H1 (cell line): Measurements from ENCODE around the gene TAF10. TPM values are rescaled to one million over a fixed set of nuclear protein-coding genes. Genes with fewer than 3 reads are reported as not detected.

Source experiments
- CTCF ChIA-PET: fragments of 300-600 bp; sonication (Branson Sonifier 250); formaldehyde crosslinking; loops from one replicate; lab custom pipeline; 2021; ENCODE audit not compliant: partially characterized antibody; lab: Charles Lee
- POLR2A ChIA-PET: fragments of 300-600 bp; sonication (Branson Sonifier 250); formaldehyde crosslinking; loops from one replicate; lab custom pipeline; 2021; ENCODE audit warnings: inconsistent platforms; ENCODE audit not compliant: partially characterized antibody; lab: Charles Lee
- DNase-seq, 2 experiments: peaks; one replicate each; pipeline versions ENCODE4 v3.0.0 to v3.0.0-alpha.2; 2010 to 2022; ENCODE audit warnings: low spot score in 2 of 2, low read depth in 1 of 2, mixed read lengths in 1 of 2
- FAIRE-seq: peaks from 2 replicates; lab custom pipeline; 2011; peaks lifted over from hg19 to GRCh38; lab: Jason Lieb, UNC
- H2AFZ ChIP-seq: 2 replicates; pipeline ENCODE4 v1.8.1; 2012; ENCODE audit warnings: low read length, inconsistent platforms
- H2AK5ac ChIP-seq: 2 replicates; pipeline ENCODE4 v1.6.1; 2013; ENCODE audit warnings: low read depth, low read length
- H2BK120ac ChIP-seq: replicated peaks from 2 replicates; pipeline ENCODE3; 2013; ENCODE audit warnings: low read depth, low read length, inconsistent platforms
- H2BK12ac ChIP-seq: 2 replicates; pipeline ENCODE4 v1.6.1; 2013; ENCODE audit warnings: low read depth, low read length
- H2BK15ac ChIP-seq: 2 replicates; pipeline ENCODE4 v1.6.1; 2013; ENCODE audit warnings: low read length
- H2BK20ac ChIP-seq: 2 replicates; pipeline ENCODE4 v1.6.1; 2013; ENCODE audit warnings: low read length
- H2BK5ac ChIP-seq: 2 replicates; pipeline ENCODE4 v1.6.1; 2013; ENCODE audit warnings: low read depth, low read length
- H3K14ac ChIP-seq: 2 replicates; pipeline ENCODE4 v1.6.1; 2013; ENCODE audit warnings: inconsistent platforms; ENCODE audit not compliant: insufficient read length
- H3K18ac ChIP-seq: 2 replicates; pipeline ENCODE4 v1.6.1; 2013; ENCODE audit warnings: low read length; ENCODE audit errors: extremely low read depth
- H3K23ac ChIP-seq: 2 replicates; pipeline ENCODE4 v1.6.1; 2013; ENCODE audit warnings: inconsistent platforms; ENCODE audit not compliant: insufficient read length
- H3K23me2 ChIP-seq: 2 replicates; pipeline ENCODE4 v1.6.1; 2013; ENCODE audit warnings: low read depth, low read length
- H3K27ac ChIP-seq: 2 replicates; pipeline ENCODE4 v1.6.1; 2011; ENCODE audit warnings: low read depth, low read length, inconsistent platforms
- H3K27me3 ChIP-seq, 4 experiments: replicated peaks in 1 of 4; 1 replicate in 1 of 4; 2 replicates in 3 of 4; pipeline versions ENCODE4 v1.6.1 to v1.8.1; 2011 to 2013; ENCODE audit warnings: low read length in 3 of 4, mild to moderate bottlenecking in 3 of 4, inconsistent platforms in 2 of 4, mixed read lengths in 2 of 4, moderate library complexity in 1 of 4; ENCODE audit not compliant: control insufficient read depth in 3 of 4, insufficient read depth in 3 of 4; ENCODE audit errors: extremely low read depth in 1 of 4
- H3K36me3 ChIP-seq, 4 experiments: 2 replicates each; pipeline versions ENCODE4 v1.6.1 to v1.8.1; 2011 to 2013; ENCODE audit warnings: mild to moderate bottlenecking in 4 of 4, low read length in 3 of 4, moderate library complexity in 2 of 4, control low read depth in 1 of 4, inconsistent platforms in 1 of 4; ENCODE audit not compliant: insufficient read depth in 4 of 4, control insufficient read depth in 2 of 4
- H3K4ac ChIP-seq: replicated peaks from 2 replicates; pipeline ENCODE3; 2013; ENCODE audit warnings: low read length, low read depth, mixed read lengths, inconsistent platforms; ENCODE audit not compliant: insufficient read length
- H3K4me1 ChIP-seq, 4 experiments: replicated peaks in 1 of 4; 1 replicate in 1 of 4; 2 replicates in 3 of 4; pipeline versions ENCODE4 v1.6.1 to v1.8.1; 2011 to 2013; ENCODE audit warnings: low read length in 3 of 4, inconsistent platforms in 2 of 4, mixed read lengths in 1 of 4; ENCODE audit not compliant: insufficient read depth in 4 of 4, control insufficient read depth in 3 of 4
- H3K4me2 ChIP-seq, 2 experiments: 2 replicates each; pipeline versions ENCODE4 v1.6.1 to v1.8.1; 2011 to 2013; ENCODE audit warnings: low read depth in 2 of 2, low read length in 2 of 2, control low read depth in 1 of 2, inconsistent platforms in 1 of 2, mild to moderate bottlenecking in 1 of 2; ENCODE audit not compliant: insufficient read depth in 1 of 2
- H3K4me3 ChIP-seq, 4 experiments: fragments of 200-600, 300-600 bp in 1 of 4; sonication (generic), shearing (Covaris generic), sonication (Bioruptor Twin) in 1 of 4; 2 replicates each; pipeline versions ENCODE4 v1.5.1 to v1.8.1; 2011 to 2016; ENCODE audit warnings: low read length in 4 of 4, low read depth in 3 of 4, control low read depth in 2 of 4, inconsistent platforms in 2 of 4, mild to moderate bottlenecking in 2 of 4, mixed read lengths in 1 of 4, moderate library complexity in 1 of 4; ENCODE audit not compliant: insufficient read depth in 2 of 4; ENCODE audit errors: extremely low read depth in 1 of 4
- H3K56ac ChIP-seq: replicated peaks from 2 replicates; pipeline ENCODE3; 2013; ENCODE audit warnings: low read depth, mild to moderate bottlenecking, mixed read lengths, low read length, inconsistent platforms; ENCODE audit not compliant: insufficient read length
- H3K79me1 ChIP-seq: 2 replicates; pipeline ENCODE4 v1.6.1; 2013; ENCODE audit warnings: low read depth, low read length, control low read depth
- H3K79me2 ChIP-seq, 2 experiments: 2 replicates each; pipeline versions ENCODE4 v1.6.1 to v1.8.1; 2012 to 2013; ENCODE audit warnings: low read length in 2 of 2, mild to moderate bottlenecking in 2 of 2, inconsistent platforms in 1 of 2; ENCODE audit not compliant: insufficient read depth in 2 of 2, control insufficient read depth in 1 of 2
- H3K9ac ChIP-seq, 4 experiments: replicated peaks in 1 of 4; 1 replicate in 1 of 4; 2 replicates in 3 of 4; pipeline versions ENCODE4 v1.6.1 to v1.8.1; 2011 to 2013; ENCODE audit warnings: low read depth in 3 of 4, low read length in 3 of 4, control low read depth in 2 of 4, mild to moderate bottlenecking in 2 of 4, moderate library complexity in 2 of 4, inconsistent platforms in 1 of 4; ENCODE audit errors: extremely low read depth in 1 of 4
- H3K9me3 ChIP-seq, 2 experiments: 2 replicates each; pipeline versions ENCODE4 v1.6.1 to v1.8.1; 2012 to 2013; ENCODE audit warnings: mild to moderate bottlenecking in 2 of 2, moderate library complexity in 2 of 2, control low read depth in 1 of 2, inconsistent platforms in 1 of 2, low read depth in 1 of 2, low read length in 1 of 2, mixed read lengths in 1 of 2; ENCODE audit not compliant: insufficient read depth in 2 of 2
- H4K20me1 ChIP-seq, 2 experiments: replicated peaks in 1 of 2; 2 replicates each; pipeline versions ENCODE3 to v1.8.1; 2011 to 2013; ENCODE audit warnings: inconsistent platforms in 2 of 2, low read length in 2 of 2, mild to moderate bottlenecking in 1 of 2; ENCODE audit not compliant: insufficient read depth in 2 of 2, control insufficient read depth in 1 of 2
- H4K5ac ChIP-seq: 2 replicates; pipeline ENCODE4 v1.6.1; 2013; ENCODE audit warnings: low read length, low read depth, mixed read lengths, inconsistent platforms; ENCODE audit not compliant: insufficient read length
- H4K8ac ChIP-seq: 2 replicates; pipeline ENCODE4 v1.8.0; 2013; ENCODE audit warnings: mild to moderate bottlenecking, moderate library complexity, low read length, inconsistent platforms; ENCODE audit not compliant: insufficient read depth; ENCODE audit errors: extremely low read depth
- H4K91ac ChIP-seq: replicated peaks from 2 replicates; pipeline ENCODE3; 2013; ENCODE audit warnings: low read length, mixed read lengths, inconsistent platforms; ENCODE audit not compliant: insufficient read length
- KDM4A ChIP-seq: IDR thresholded peaks from one replicate; pipeline ENCODE4 v1.7.1; 2012; ENCODE audit warnings: low read depth, mild to moderate bottlenecking, moderate library complexity, low read length, inconsistent platforms; ENCODE audit not compliant: severe bottlenecking
- POU5F1 ChIP-seq: IDR thresholded peaks from 2 replicates; pipeline ENCODE4 v1.6.1; 2011; ENCODE audit warnings: low read depth, mild to moderate bottlenecking, low read length, moderate library complexity
- RBBP5 ChIP-seq: IDR thresholded peaks from 2 replicates; pipeline ENCODE4 v1.7.1; 2012; ENCODE audit warnings: low read depth, mild to moderate bottlenecking, inconsistent platforms, low read length, moderate library complexity, borderline replicate concordance
- RXRA ChIP-seq: IDR thresholded peaks from 2 replicates; pipeline ENCODE4 v1.6.1; 2011; ENCODE audit warnings: low read depth, mild to moderate bottlenecking, low read length, moderate library complexity; ENCODE audit not compliant: insufficient read depth
- SIN3A ChIP-seq, 2 experiments: IDR thresholded peaks in 1 of 2; conservative IDR thresholded peaks in 1 of 2; 2 replicates each; pipeline ENCODE4 v1.6.1; 2011 to 2012; ENCODE audit warnings: low read length in 2 of 2, improper control_type of control experiment in 1 of 2, low read depth in 1 of 2, mild to moderate bottlenecking in 1 of 2
- SIX5 ChIP-seq: IDR thresholded peaks from 2 replicates; pipeline ENCODE4 v1.6.1; 2011; ENCODE audit warnings: mild to moderate bottlenecking, low read depth, low read length
- WGBS, 2 experiments: shearing (Covaris generic) in 1 of 2; methylation state at CpG; one replicate each; pipeline versions ENCODE4 v1.1.6 to v1.1.7; 2013 to 2015; ENCODE audit warnings: low lambda C conversion rate in 2 of 2, mixed read lengths in 2 of 2, inconsistent platforms in 1 of 2, low coverage in 1 of 2, missing lambda C conversion rate in 1 of 2; ENCODE audit not compliant: insufficient replicate concordance in 2 of 2, insufficient coverage in 1 of 2, insufficient read length in 1 of 2; ENCODE audit errors: extremely low coverage in 1 of 2, missing lambda C conversion rate in 1 of 2; 5-methylcytosine and 5-hydroxymethylcytosine counted together
- polyA plus RNA-seq, 7 experiments: library from polyadenylated mRNA; depleted of rRNA in 3 of 7; stranded (reverse) in 5 of 7; unstranded in 2 of 7; fragments of >200 nt in 5 of 7; fragments of 200-250 nt in 2 of 7; gene quantifications; 1 replicate in 5 of 7; 2 replicates in 1 of 7; 4 replicates in 1 of 7; pipeline versions ENCODE4 v1.2.1 to v1.2.3, GENCODE V29; 2011 to 2013; ENCODE audit warnings: missing spikeins in 2 of 7, mixed read lengths in 2 of 7
- total RNA-seq: library from RNA; stranded (reverse); fragmentation: NEBNext Ultra II Directional; extraction: Animal tissue kit (Norgen Biotek cat#: 25700); gene quantifications from 2 replicates; pipeline ENCODE4 v1.2.1, GENCODE V29; 2021
- TF ChIP-seq, protein P1 (sequence below), 3 experiments: IDR thresholded peaks; 1 replicate in 2 of 3; 2 replicates in 1 of 3; pipeline versions ENCODE4 v1.5.1 to v1.6.1; 2011; ENCODE audit warnings: low read length in 3 of 3, mild to moderate bottlenecking in 3 of 3, inconsistent platforms in 2 of 3, low read depth in 1 of 3, moderate library complexity in 1 of 3; ENCODE audit not compliant: insufficient read depth in 1 of 3; ENCODE audit errors: control extremely low read depth in 1 of 3

The TAF10 gene
- total and polyA plus RNA-seq, 2 of the 8 experiments (the other 6 are each of a cell fraction or from before 2014, with no cell fraction given), result 128 to 213 TPM

DNA sequence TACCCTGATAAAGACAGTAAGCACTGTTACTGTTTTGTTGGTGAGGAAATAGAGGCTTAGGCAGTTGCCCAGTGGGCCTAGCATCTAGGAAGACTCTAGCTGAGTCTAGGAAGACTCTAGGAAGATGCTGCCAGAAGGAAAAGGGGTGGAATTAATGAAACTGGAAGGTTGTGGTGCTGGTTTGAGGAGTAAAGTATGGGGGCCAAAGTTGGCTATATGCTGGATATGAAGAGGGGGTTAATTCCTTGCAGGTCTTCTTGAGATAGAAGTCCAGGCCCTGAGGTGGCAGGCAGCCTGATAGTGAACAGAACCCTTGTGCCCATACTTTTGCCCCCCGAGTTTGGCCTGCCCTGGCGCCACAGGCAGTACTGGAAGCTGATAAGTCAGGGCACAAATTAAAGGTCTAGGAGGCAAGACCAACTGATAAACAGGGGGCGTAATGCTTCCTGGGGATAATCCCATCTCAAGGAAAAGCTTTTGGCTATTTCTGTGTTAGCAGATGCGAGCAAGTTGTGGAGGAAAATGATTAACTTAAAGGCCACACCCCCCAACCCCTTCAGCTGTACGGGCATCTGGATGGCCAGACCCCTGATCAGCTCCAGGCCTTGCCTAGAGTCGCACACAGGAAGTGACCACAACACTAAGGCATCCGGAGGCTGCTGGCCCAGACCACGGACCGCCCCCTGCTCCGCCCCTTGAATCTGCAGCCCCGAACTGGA is 5.4 kb downstream of the TAF10 start:
- Histone ChIP-seq H2BK120ac (no peak overlapping the region), H3K23me2 (peaks cover 20% of the 10 kb centered on the region), H3K4me3 (peak overlapping the region in 2 of 4 experiments; percentile 4 to 9; a peak in 1 of 8 replicates), H2BK15ac (peak overlapping the region; percentile 53; the same call in 1 of the 2 replicates), H3K79me1 (peaks cover 12% of the 10 kb centered on the region; the same call in 1 of the 2 replicates), H3K36me3 (peaks cover 17 to 36% (median 31%) of the 10 kb centered on the region in 4 experiments), H3K4me2 (peak overlapping the region; percentile 53 to 54), H4K8ac (no peak overlapping the region; the same call in 1 of the 2 replicates), H3K27ac (peak overlapping the region; percentile 59; the same call in 1 of the 2 replicates), H3K18ac (peak overlapping the region; percentile 76), H3K14ac (no peak overlapping the region), H3K79me2 (peaks cover 3 to 54% of the 10 kb centered on the region in 2 experiments), H3K4ac (peak overlapping the region; percentile 16), H3K27me3 (no peaks in the 10 kb centered on the region), H4K20me1 (no peaks in the 10 kb centered on the region), H3K4me1 (peaks cover 8 to 29% (median 12%) of the 10 kb centered on the region in 4 experiments), H3K23ac (no peak overlapping the region), H4K5ac (peak overlapping the region; percentile 17), H2BK20ac (0 out of 2 replicates have a peak overlapping the region, but pooled peaks have one; percentile 56), H4K91ac (peak overlapping the region; percentile 32), H2BK12ac (peak overlapping the region; percentile 82; the same call in 1 of the 2 replicates), H3K56ac (no peak overlapping the region), H2BK5ac (peak overlapping the region; percentile 81), H3K9ac (peak overlapping the region in 3 of 4 experiments; percentile 25 to 51 (median 45); a peak in 4 of 7 replicates), H2AK5ac (no peak overlapping the region), H3K9me3 (no peaks in the 10 kb centered on the region), H2AFZ (no peak overlapping the region)
- ChIA-PET CTCF (interaction anchor here (0.6 to 2.2 kb wide), 8 partner anchors 10 to 98 kb away, joined by 3 to 10 read pairs (median 3); partner anchors contain the start of genes MRPL17 and TPP1), POLR2A (interaction anchor here (0.6 to 4.8 kb wide), 18 partner anchors 10 to 134 kb away, joined by 3 to 31 read pairs (median 4); partner anchors contain the start of genes ARFIP2, TIMM10B, TPP1 and TRIM3)
- WGBS, 2 experiments, result 28% methylated on average over 11 of the region's 11 CpGs; no CpG with 5 or more reads in 1 of the 2 experiments
- DNase-seq, result peak; percentile 89 to 90
- peak; percentile 32 for FAIRE-seq
- TF ChIP-seq SIX5 (no peak), KDM4A (no peak), POU5F1 (no peak), RXRA (no peak), RBBP5 (no peak), SIN3A (conservative IDR thresholded peaks at IDR 0.05 in 1 of 2, IDR thresholded peaks at IDR 0.05 in 1 of 2; ENCODE audit: low read depth in 1 of 2, low read length in 2 of 2) (0 out of 4 replicates have a peak, but pooled peaks of 1 of the 2 experiments have one; percentile 21)
- TF ChIP-seq, protein P1, sequence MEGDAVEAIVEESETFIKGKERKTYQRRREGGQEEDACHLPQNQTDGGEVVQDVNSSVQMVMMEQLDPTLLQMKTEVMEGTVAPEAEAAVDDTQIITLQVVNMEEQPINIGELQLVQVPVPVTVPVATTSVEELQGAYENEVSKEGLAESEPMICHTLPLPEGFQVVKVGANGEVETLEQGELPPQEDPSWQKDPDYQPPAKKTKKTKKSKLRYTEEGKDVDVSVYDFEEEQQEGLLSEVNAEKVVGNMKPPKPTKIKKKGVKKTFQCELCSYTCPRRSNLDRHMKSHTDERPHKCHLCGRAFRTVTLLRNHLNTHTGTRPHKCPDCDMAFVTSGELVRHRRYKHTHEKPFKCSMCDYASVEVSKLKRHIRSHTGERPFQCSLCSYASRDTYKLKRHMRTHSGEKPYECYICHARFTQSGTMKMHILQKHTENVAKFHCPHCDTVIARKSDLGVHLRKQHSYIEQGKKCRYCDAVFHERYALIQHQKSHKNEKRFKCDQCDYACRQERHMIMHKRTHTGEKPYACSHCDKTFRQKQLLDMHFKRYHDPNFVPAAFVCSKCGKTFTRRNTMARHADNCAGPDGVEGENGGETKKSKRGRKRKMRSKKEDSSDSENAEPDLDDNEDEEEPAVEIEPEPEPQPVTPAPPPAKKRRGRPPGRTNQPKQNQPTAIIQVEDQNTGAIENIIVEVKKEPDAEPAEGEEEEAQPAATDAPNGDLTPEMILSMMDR (IDR thresholded peaks at IDR 0.05; ENCODE audit: control extremely low read depth in 1 of 3, insufficient read depth in 1 of 3, low read depth in 1 of 3, low read length in 3 of 3), result 0 out of 4 replicates have a peak, but pooled peaks of 1 of the 3 experiments have one; percentile 6
